ENCODE results near the gene ACTA2. TPM values are rescaled to one million over a fixed set of nuclear protein-coding genes. Genes with fewer than 3 reads are reported as not detected.

Gene ACTA2
- total RNA-seq, 1 experiment from 2014 or later, result 2.4 TPM

- no peak overlapping the region for H3K27ac ChIP-seq (ENCODE audit: insufficient read length, low read depth, low read length)
- no peak overlapping the region for H4K91ac ChIP-seq (ENCODE audit: insufficient read length, low read depth, low read length)
- H3K23me2 ChIP-seq (ENCODE audit: insufficient read length, low read depth, low read length, poor library complexity, severe bottlenecking), result no peaks in the 10 kb centered on the region
- H3K4ac ChIP-seq (ENCODE audit: low read depth, low read length), result no peak overlapping the region
- no peak for DNase-seq
- H3K79me1 ChIP-seq (ENCODE audit: insufficient read depth, low read depth, low read length, poor library complexity, severe bottlenecking), result no peaks in the 10 kb centered on the region
- Mint-ChIP-seq H3K4me1 (peaks cover 0 to 7% of the 10 kb centered on the region in 2 experiments; a peak in 2 of 4 replicates), H3K36me3 (ENCODE audit: insufficient read depth in 1 of 3, low read depth in 3 of 3) (peaks cover 0 to 2% (median 0%) of the 10 kb centered on the region in 3 experiments; a peak in 1 of 7 replicates), H3K4me3 (no peak overlapping the region), H3K27ac (no peak overlapping the region), H3K27me3 (ENCODE audit: low read depth) (no peaks in the 10 kb centered on the region), H3K9me3 (no peaks in the 10 kb centered on the region)
- no peak overlapping the region for H2BK120ac ChIP-seq (ENCODE audit: low read depth, low read length, poor library complexity, severe bottlenecking)
- no peak overlapping the region for H3T11ph ChIP-seq (ENCODE audit: low read length)
- H2BK12ac ChIP-seq (ENCODE audit: insufficient read length, low read depth, low read length), result no peak overlapping the region
- no peak overlapping the region for H3K23ac ChIP-seq (ENCODE audit: insufficient read length, low read depth, low read length)
- H4K5ac ChIP-seq (ENCODE audit: insufficient read length, low read depth, low read length), result no peak overlapping the region
- no peak for TF ChIP-seq CTCF (conservative IDR thresholded peaks at IDR 0.05)
- H2BK5ac ChIP-seq (ENCODE audit: insufficient read length, low read length), result no peak overlapping the region
- no peak overlapping the region for H3K9ac ChIP-seq (ENCODE audit: extremely low read depth, insufficient read length, low read length)
- no peak overlapping the region for H3K18ac ChIP-seq (ENCODE audit: insufficient read length, low read depth, low read length)
- H2AK5ac ChIP-seq (ENCODE audit: insufficient read length, low read length), result no peak overlapping the region
- no peaks in the 10 kb centered on the region for H3K27me3 ChIP-seq (ENCODE audit: insufficient read depth, low read length)
- no peaks in the 10 kb centered on the region for H4K20me1 ChIP-seq (ENCODE audit: control insufficient read depth, insufficient read depth, insufficient read length)
- no peak overlapping the region for H2BK20ac ChIP-seq (ENCODE audit: low read depth, low read length, poor library complexity, severe bottlenecking)
- H2AFZ ChIP-seq (ENCODE audit: low read length), result no peak overlapping the region
- no peak overlapping the region for H3K56ac ChIP-seq (ENCODE audit: insufficient read length, low read depth, low read length)
- no peak overlapping the region for H2BK15ac ChIP-seq (ENCODE audit: low read depth, low read length)
- no peak overlapping the region for H4K8ac ChIP-seq (replicated peaks; ENCODE audit: insufficient read length, low read depth, low read length)
- H3K14ac ChIP-seq (ENCODE audit: insufficient read depth, low read length), result no peak overlapping the region
- no peaks in the 10 kb centered on the region; the same call in 1 of the 2 replicates for H3K4me1 ChIP-seq (ENCODE audit: insufficient read depth, low read length)
- no peaks in the 10 kb centered on the region for H3K9me3 ChIP-seq (ENCODE audit: control insufficient read depth, low read depth, low read length)
- H3K79me2 ChIP-seq (ENCODE audit: insufficient read depth, low read length), result no peaks in the 10 kb centered on the region
- H3K4me2 ChIP-seq (ENCODE audit: insufficient read depth, insufficient read length, low read length), result no peak overlapping the region
Observed at GRCh38 chr10:88923520-88923919, 29.1 kb downstream of the ACTA2 start.
